NCI-H146 treated with DMSO at 0.1 percent for 48 hours (cell line): ENCODE results near the gene TCP11L1.

Source experiments
- DNase-seq: peaks from one replicate; lab custom pipeline; 2025; ENCODE audit not compliant: unreplicated experiment; lab: John Stamatoyannopoulos, UW

TCP11L1 gene

DNA sequence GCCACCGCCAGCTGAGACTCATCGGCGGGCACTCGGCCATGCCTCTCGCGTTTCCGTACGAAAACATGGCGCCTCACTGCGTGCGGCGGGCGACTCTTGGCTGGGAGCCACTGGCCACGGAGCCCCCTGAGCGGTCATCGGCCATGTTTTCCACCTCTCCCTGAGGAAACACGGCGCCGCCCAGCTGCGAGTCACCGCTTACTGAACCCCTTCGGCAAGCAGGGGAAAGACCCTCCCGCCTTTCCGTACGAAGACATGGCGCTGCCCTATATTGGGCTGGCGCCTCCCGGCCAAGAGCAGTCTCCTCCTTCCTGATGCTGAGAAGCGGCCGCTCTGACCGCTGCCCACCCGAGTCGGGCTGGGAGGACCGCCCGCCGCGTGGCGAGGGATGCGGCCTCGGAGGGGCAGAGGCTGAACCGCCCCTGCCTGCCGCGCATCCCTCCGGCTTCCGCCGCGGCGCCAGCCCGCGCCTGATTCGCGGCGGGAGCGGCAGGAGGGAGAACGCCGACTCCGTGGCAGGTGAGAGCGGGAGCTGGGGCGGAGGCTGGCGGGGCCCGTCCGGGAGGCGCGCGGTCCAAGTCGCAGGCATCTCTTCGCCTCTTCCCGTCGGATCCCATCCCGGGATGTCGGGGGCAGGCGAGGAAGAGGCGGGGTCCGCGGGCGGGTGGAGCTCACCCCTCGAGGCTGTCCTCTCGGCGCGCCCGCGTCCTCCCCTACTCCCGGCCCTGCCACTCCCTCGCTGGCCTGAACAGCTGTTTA is at the start of gene TCP11L1:
Gene TCP11L1 (plus strand): TSS at position 299 of the 759 bp plus-strand sequence. CDS start 4,202 bp downstream, outside the sequence.
- peak; percentile 97 for DNase-seq

DNA sequence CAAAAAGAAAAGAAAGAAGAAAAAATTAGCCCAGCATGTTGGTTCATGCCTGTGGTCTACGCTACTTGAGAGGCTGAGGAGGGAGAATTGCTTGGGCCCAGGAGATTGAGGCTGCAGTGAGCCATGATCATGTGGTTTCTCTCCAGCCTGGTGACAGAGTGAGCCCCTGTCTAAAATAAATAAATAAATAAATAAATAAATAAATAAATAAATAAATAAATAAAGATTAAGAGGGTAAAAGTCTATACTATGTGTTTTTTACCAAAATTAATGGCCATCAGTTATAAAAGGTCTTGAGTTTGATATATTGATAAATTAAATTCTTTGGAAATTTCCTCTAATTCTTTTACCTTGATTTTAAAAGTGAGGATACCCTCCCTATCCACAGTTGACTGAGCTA is 48.9 kb upstream of the TCP11L1 start:
- no peak for DNase-seq

- no peak for DNase-seq
Observed at GRCh38 chr11:32991427-32991826, 47.9 kb upstream of the TCP11L1 start.

GRCh38 chr11:32991898-32992297 is 47.5 kb upstream of the TCP11L1 start:
- DNase-seq, result no peak

GRCh38 chr11:33000181-33000580 is 39.2 kb upstream of the TCP11L1 start:
- DNase-seq, result no peak

DNA sequence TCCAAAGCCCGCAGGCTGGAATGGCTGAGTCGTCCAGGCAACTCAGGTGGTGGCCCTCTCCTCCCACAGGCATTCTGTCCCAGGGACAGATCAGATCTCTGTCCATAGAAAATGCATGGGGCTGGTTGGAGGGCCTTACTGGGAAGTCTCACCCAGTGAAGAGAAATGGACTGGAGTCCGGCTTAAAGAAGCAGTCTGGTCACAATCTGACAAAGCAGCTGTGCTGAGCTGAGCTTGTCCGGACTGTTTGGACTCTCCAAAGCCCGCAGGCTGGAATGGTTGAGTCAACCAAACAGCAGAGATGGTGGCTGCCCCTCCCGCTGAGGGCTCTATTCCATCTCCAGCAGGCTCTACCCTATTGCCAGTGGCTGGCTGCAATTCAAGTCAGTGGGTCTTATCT is 38.1 kb upstream of the TCP11L1 start:
- DNase-seq, result no peak

- no peak for DNase-seq
Observed at GRCh38 chr11:33001751-33002542, 37.4 kb upstream of the TCP11L1 start.

- DNase-seq, result no peak
Observed at GRCh38 chr11:33005175-33005574, 34.2 kb upstream of the TCP11L1 start.

DNA sequence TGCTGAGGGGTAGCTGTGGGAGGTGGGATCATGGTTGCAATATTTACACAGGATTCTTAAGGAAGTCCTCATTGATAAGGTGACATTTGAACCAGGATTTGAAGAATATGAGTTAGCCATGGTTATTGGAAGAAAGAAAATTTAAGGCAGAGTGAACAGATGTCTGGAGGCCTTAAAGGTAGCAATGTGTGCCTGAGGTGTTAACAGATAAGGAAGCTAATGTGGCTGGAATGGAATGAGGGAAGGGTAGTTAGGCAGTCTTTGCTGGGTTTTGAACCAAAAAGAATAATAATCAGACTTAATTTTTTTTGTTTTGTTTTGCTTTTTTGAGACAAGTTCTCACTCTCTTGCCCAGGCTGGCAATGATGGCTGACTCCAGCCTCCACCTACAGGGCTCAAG is 33.4 kb upstream of the TCP11L1 start:
- DNase-seq, result no peak

- DNase-seq, result no peak
Observed at GRCh38 chr11:33013755-33014154, 25.6 kb upstream of the TCP11L1 start.

- peak; percentile 87 for DNase-seq
Observed at GRCh38 chr11:33015621-33016551, 23.5 kb upstream of the TCP11L1 start, which contains the start of gene DEPDC7. Gene DEPDC7 (plus strand): TSS chr11:33015878. CDS start chr11:33015956, 78 bp downstream.

DNA sequence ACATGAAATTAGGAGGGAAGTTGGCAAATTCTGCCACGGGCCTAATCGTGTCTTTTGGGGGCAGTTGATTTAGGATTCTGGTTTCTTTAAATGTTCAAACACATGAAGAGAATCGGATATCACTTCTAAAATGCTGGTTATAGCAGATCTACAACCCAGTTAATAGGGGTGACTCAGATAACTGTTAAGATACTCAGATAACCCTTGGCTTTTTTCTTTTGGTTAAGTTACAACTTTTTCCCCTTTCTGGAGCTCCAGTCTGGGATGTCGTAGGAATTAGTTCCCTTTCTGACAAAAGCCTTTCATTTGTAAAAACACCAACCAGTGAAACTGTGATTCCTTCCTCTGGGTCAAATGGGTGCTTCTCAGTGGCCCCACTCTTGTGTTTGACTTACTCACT is 22.7 kb upstream of the TCP11L1 start:
- no peak for DNase-seq

GRCh38 chr11:33017478-33017877 is 21.9 kb upstream of the TCP11L1 start:
- no peak for DNase-seq

DNA sequence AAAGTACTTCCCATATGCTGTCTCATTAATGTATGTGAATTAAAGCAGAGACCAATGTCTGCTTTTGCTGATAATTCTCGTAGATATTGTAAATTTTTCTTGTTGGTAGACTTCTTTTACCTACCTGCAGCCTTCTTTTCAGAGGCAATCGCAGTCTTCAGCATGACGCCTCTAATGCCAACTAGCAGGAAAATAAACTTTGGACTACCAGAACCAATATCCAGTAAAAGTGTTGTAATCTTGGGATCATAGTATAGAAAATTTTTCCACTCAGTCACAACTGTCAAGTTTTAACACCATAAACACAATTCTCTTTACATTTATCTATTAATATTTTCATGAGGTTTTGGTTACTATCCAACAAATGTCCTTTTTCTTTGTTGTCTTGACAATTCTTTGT is 21.4 kb upstream of the TCP11L1 start:
- no peak for DNase-seq

DNA sequence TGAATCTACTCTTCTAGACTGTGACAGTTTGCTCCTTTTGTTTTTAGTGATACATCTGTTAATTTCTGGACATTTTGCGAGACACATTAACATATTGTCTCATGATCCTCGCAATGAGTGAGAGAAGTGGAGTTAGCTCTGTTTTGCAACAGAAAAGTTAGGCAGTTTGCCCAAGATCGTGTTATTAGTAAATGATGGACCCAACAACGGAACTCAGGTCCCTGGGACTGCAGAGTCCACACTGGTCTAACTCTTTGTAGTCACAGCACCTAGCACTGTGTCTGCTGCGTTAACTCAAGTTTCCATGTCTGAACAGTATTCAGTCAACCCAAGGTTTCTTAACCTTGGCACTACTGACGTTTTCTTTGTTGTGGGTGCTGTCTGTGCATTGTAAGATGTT is 20.5 kb upstream of the TCP11L1 start:
- no peak for DNase-seq

- no peak for DNase-seq
Observed at GRCh38 chr11:33021501-33021900, 17.9 kb upstream of the TCP11L1 start.

- no peak for DNase-seq
Observed at GRCh38 chr11:33021937-33022336, 17.4 kb upstream of the TCP11L1 start.

DNA sequence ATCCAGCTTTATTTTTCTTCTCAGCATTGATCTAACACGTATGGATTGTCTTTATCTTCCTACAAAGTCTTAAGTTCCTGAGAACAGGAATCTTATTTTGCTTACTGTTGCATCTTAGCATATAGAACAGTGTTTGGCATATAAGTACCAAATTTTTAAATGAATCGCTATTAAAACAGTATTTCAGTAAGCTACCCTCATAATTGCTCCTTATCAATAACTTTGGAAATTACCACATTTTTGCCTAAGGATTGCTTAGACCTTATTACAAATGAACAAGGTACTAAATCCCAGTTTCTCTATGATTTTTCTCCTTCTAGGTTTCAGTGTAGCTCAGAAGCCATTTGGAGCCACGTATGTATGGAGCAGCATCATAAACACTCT is 14.0 kb upstream of the TCP11L1 start:
- no peak for DNase-seq

DNA sequence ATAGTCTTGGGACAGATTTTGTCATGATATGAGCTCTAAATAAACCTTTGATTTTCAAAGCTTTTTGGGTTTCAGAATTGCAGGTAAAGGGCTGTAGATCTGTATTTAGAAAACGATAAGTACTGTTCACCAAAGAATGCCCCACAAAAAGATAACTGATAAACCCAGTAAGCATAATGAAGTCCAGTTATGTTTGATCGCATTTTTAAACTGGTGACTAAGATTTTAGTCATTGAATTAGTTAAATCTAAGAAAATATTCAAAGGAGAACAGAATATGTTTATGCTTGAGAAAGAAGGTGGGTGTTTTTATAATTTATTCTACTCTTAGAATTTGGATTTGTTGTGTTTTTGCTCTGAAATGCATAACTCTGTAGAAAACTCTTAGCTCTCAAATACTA is 12.1 kb upstream of the TCP11L1 start:
- DNase-seq, result no peak

DNA sequence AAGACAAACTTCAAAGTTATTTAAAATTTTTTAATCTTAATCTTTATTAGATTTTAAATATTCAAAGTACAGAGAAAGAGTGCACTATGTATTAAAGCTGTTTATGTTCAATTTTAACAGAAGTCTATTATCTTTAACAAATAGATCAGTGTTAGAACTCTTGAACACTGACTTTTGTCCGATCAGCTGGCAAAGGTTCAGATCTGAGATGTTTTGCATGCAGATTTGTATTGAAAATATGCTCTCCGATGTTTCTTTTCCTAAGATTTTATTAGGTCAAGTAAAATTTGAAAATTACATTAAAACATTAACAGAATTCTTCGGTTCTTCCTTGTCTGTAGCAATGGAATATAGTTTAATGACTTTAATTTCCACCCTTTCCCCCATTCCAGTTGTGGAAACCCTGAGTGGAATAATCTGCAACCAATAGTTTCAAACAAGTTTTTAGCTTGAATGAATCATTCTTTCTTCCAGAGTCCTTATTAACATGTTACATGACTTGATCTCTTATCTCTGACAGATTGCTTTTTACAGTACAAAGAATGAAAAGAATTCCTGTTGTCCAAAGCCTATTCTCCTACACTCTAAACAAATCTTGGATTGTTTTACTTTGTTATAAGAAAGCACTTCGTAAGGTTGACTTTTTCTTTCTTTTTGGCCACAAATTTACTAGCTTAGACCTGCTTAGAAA is 11.4 kb upstream of the TCP11L1 start:
- DNase-seq, result no peak

DNA sequence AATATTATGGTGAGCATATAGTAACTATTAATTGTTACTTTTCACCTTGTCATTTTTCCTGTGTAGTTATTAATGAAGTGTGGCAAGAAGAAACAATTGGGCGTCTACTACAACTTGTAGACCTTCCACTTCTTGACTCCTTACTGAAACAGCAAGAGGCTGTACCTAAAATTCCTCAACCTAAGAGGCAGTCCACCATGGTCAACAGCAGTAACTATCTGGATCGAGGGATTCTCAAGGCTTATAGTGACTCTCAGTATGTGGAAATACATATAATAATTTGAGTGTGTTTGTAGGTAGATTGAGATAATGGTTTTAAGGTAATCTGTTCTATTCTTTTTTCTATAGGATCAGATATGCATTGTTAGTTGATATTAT is 10.8 kb upstream of the TCP11L1 start:
- no peak for DNase-seq
